Breast epithelium (tissue), 3 donors: Measurements from ENCODE around the gene ATP1B3.

Experiments
- CTCF ChIP-seq, 3 donors: fragments of 450-650 bp; IDR thresholded peaks; one replicate each; pipeline ENCODE4 v1.5.1; 2016 to 2017; ENCODE audit warnings: antibody characterized with exemption in 3 of 3, mild to moderate bottlenecking in 3 of 3, moderate library complexity in 3 of 3
- POLR2AphosphoS5 ChIP-seq, 3 donors: sonication (generic); formaldehyde crosslinking; IDR thresholded peaks; one replicate each; pipeline ENCODE4 v1.6.1; 2017; ENCODE audit warnings: antibody characterized with exemption in 3 of 3

GRCh38 chr3:141901914-141902313, 25.5 kb downstream of the ATP1B3 start:
- TF ChIP-seq POLR2AphosphoS5 (IDR thresholded peaks at IDR 0.05) (no peak), CTCF (IDR thresholded peaks at IDR 0.05) (no peak)
